ENCODE measurements around the gene ZMYND10. TPM values are rescaled to one million over a fixed set of nuclear protein-coding genes. Genes with fewer than 3 reads are reported as not detected.

ZMYND10 gene
- total RNA-seq, 1 experiment from 2014 or later: 0.97 TPM

DNA sequence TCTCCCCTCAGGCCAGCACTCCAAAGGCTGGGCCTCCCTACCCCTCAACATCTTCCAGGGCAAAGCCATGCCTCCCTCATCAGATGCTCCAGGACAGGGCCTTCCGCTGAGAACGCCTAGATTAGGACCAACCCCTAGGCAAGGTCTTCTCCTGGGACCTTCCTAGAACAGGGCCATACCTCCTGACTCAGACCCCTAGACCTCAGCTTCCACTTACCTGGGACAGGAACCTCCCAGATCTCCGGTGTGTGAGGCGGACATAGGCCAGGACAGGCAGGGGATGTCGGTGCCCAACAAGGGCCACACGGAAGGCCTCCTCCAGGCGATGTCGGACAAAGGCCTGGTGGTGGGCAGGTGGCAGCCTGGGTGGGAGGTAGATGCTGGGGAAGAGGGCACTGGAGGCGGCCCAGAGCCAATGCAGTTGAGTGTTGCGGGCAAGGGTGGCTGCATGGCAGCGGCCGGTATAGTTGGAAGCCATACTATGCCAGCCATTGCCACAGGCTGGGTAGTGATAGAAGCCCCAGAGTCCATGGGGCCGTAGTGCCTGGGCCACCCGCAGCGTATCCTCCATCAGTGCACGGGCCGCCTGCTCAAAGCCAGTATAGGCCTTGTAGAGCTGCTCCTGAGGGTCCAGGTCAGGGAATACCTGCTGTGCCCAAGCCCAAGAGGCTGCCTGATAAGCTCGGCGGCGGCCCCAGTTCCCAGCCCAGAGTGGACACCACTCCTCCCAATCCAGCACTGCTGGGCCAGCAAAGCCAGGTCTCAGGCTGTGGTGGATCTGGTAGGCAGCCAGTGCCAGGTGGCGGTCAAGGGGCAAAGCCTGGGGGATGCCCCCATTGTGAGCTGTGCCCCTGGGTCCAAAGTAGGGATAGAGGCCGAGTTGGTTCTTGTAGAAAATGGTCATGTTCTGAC lies 50.8 kb downstream of the ZMYND10 start:
- no peak for DNase-seq (ENCODE audit: low read depth in 1 of 2, low spot score in 2 of 2)
- H3K4me1 ChIP-seq (replicated peaks): peaks cover 21% of the 10 kb centered on the region
- peaks cover 15% of the 10 kb centered on the region for H3K36me3 ChIP-seq
- H3K4me3 ChIP-seq: no peak overlapping the region
- H3K27ac ChIP-seq: no peak overlapping the region
- H3K9me3 ChIP-seq (replicated peaks): no peaks in the 10 kb centered on the region
- H3K27me3 ChIP-seq (replicated peaks): no peaks in the 10 kb centered on the region

DNA sequence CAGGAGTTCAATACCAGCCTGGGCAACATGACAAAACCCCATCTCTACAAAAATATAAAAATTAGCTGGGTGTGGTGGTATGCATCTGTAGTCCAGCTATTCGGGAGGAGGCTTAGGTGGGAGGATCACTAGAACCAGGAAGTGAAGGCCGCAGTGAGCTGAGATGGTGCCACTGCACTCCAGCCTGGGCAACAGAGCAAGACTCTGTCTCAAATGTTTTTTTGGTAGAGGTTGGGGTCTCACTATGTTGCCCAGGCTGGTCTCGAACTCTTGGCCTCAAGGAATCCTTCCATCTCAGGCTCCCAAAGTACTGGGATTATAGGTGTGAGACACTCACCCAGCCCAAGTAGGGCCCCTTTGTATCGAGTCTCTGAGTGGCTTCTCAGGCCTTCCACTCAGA lies 51.4 kb downstream of the ZMYND10 start:
- Histone ChIP-seq H3K27ac (no peak overlapping the region), H3K36me3 (peaks cover 22% of the 10 kb centered on the region), H3K9me3 (replicated peaks) (no peaks in the 10 kb centered on the region), H3K4me1 (replicated peaks) (peaks cover 20% of the 10 kb centered on the region), H3K27me3 (replicated peaks) (no peaks in the 10 kb centered on the region), H3K4me3 (no peak overlapping the region)
- DNase-seq (ENCODE audit: low read depth in 1 of 2, low spot score in 2 of 2): no peak

DNA sequence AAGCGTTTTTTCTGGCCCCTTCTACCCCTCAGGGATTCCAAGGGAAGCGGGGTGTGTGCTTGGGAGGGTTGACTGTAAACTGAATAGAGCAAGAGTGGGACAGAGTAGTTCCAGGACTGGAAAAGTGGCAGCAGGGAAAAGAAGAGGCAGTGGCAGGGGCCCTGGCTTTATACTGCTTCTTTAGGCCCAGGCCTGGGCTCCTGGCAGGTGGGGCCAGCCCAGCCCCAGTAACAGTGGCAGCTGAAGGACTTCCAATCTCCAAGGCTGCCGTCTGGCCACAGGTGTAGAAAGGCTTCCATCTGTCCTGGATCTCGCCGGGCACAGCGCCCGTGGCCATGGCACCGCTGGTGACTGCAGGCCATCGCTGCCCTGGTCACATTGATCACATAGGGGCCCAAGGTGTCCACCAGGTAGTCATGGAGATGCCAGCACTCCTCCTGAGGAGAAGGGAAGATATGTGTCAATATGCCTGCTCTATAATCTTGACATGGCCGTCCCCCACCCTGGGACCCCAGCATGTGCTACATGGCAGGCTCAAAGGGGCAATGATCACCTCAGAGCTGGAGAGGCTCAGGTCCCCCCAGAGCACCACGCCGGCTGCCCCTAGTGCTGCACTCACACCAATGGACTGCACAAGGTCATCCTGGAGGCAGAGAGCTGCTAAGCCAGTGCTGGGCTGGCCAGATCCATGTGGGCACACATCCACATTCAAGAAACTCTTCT lies 52.3 kb downstream of the ZMYND10 start:
- Histone ChIP-seq H3K36me3 (peaks cover 30% of the 10 kb centered on the region), H3K4me3 (no peak overlapping the region), H3K9me3 (replicated peaks) (no peaks in the 10 kb centered on the region), H3K27me3 (replicated peaks) (no peaks in the 10 kb centered on the region), H3K27ac (no peak overlapping the region), H3K4me1 (replicated peaks) (peaks cover 14% of the 10 kb centered on the region)
- no peak for DNase-seq (ENCODE audit: low read depth in 1 of 2, low spot score in 2 of 2)

- Histone ChIP-seq H3K27ac (peak within 1 kb of the TSS; percentile 83), H3K9me3 (replicated peaks) (no peaks in the 10 kb centered on the region), H3K36me3 (peaks cover 37% of the 10 kb centered on the region), H3K27me3 (replicated peaks) (no peaks in the 10 kb centered on the region), H3K4me3 (peak within 1 kb of the TSS; percentile 73), H3K4me1 (replicated peaks) (peaks cover 14% of the 10 kb centered on the region)
- DNase-seq (ENCODE audit: low read depth in 1 of 2, low spot score in 2 of 2): peak; percentile 82 to 96
Measured at GRCh38 chr3:50292159-50293078, 53.1 kb downstream of the ZMYND10 start, which contains the start of gene IFRD2. IFRD2 (minus strand) TSS chr3:50292429; CDS start chr3:50292274, 155 bp downstream.

Other genes with a start within 250 kb of the ZMYND10 start
- 0.58 and 1.9 TPM in 2 replicates for gene SEMA3F, start 190.4 kb downstream of the ZMYND10 start, total RNA-seq (2014; rRNA removed; shearing (Covaris generic))
- not detected in 2 replicates for gene GNAT1, start 154.1 kb downstream of the ZMYND10 start, total RNA-seq (2014; rRNA removed; shearing (Covaris generic))
- not detected in 2 replicates for gene SLC38A3, start 140.5 kb downstream of the ZMYND10 start, total RNA-seq (2014; rRNA removed; shearing (Covaris generic))
- gene GNAI2, start 109.5 kb downstream of the ZMYND10 start, total RNA-seq (2014; rRNA removed; shearing (Covaris generic)): 178 and 214 TPM in 2 replicates
- 2.6 and 6.5 TPM in 2 replicates for gene SEMA3B, start 76.6 kb downstream of the ZMYND10 start, total RNA-seq (2014; rRNA removed; shearing (Covaris generic))
- not detected in 2 replicates for gene LSMEM2, start 66.6 kb downstream of the ZMYND10 start, total RNA-seq (2014; rRNA removed; shearing (Covaris generic))
- gene IFRD2, start 53.3 kb downstream of the ZMYND10 start, total RNA-seq (2014; rRNA removed; shearing (Covaris generic)): 70.9 and 81.8 TPM in 2 replicates
- 1.6 and 3.1 TPM in 2 replicates for gene HYAL3, start 46.3 kb downstream of the ZMYND10 start, total RNA-seq (2014; rRNA removed; shearing (Covaris generic))
- gene NAA80, start 46.3 kb downstream of the ZMYND10 start, total RNA-seq (2014; rRNA removed; shearing (Covaris generic)): 0.47 and 2.2 TPM in 2 replicates
- gene HYAL1, start 42.2 kb downstream of the ZMYND10 start, total RNA-seq (2014; rRNA removed; shearing (Covaris generic)): 0.18 TPM in 1 of 2 replicates, not detected in the other
- gene HYAL2, start 23.0 kb downstream of the ZMYND10 start, total RNA-seq (2014; rRNA removed; shearing (Covaris generic)): 27.5 and 41.9 TPM in 2 replicates
- gene TUSC2, start 17.5 kb downstream of the ZMYND10 start, total RNA-seq (2014; rRNA removed; shearing (Covaris generic)): 18.7 and 46.7 TPM in 2 replicates
- 17.4 and 21.1 TPM in 2 replicates for gene RASSF1, start 4.9 kb downstream of the ZMYND10 start, total RNA-seq (2014; rRNA removed; shearing (Covaris generic))
- gene NPRL2, start 5.0 kb upstream of the ZMYND10 start, total RNA-seq (2014; rRNA removed; shearing (Covaris generic)): 4.9 and 9.9 TPM in 2 replicates
- gene CYB561D2, start 5.1 kb upstream of the ZMYND10 start, total RNA-seq (2014; rRNA removed; shearing (Covaris generic)): 13.7 and 14.3 TPM in 2 replicates
- gene TMEM115, start 13.8 kb upstream of the ZMYND10 start, total RNA-seq (2014; rRNA removed; shearing (Covaris generic)): 40.6 and 51.2 TPM in 2 replicates
- not detected in 2 replicates for gene CACNA2D2, start 157.9 kb upstream of the ZMYND10 start, total RNA-seq (2014; rRNA removed; shearing (Covaris generic))
- 9.1 and 15.2 TPM in 2 replicates for gene C3orf18, start 222.0 kb upstream of the ZMYND10 start, total RNA-seq (2014; rRNA removed; shearing (Covaris generic))
- gene HEMK1, start 223.8 kb upstream of the ZMYND10 start, total RNA-seq (2014; rRNA removed; shearing (Covaris generic)): 7.3 and 9.3 TPM in 2 replicates